ENCODE results near the gene SPTSSA. TPM values are rescaled to one million over a fixed set of nuclear protein-coding genes. Genes with fewer than 3 reads are reported as not detected.
A peak's percentile ranks its signal among the peaks of the same experiment; 100 is the strongest.

The SPTSSA gene
- total RNA-seq, 4 donors from 2014 or later: 18.6 to 31.5 (median 28.1) TPM

DNA sequence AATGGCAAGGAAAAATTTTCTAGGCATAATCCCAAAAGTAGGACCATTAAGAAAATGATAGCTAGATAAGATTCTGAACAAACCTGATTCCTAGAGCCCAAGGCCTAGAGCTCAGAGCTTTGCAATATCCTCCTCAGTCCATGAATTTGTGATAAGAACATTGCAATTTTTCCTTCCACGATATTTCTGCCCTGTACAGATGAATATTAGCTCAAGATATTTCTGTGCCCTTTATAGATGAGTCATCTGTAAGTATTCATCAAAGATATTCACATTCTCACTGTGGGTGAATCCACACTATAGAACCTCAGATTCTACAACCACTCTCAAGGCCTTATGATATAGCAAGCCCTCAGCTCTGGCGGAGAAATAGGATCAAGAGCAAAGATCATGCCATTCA lies 40.0 kb upstream of the SPTSSA start:
- no peak overlapping the region for H3K27ac ChIP-seq
- H3K36me3 ChIP-seq: no peaks in the 10 kb centered on the region
- no peaks in the 10 kb centered on the region for H3K9me3 ChIP-seq
- TF ChIP-seq POLR2A (IDR thresholded peaks at IDR 0.05): no peak
- no peak for TF ChIP-seq POLR2AphosphoS5 (IDR thresholded peaks at IDR 0.05)
- no peak for TF ChIP-seq EP300 (IDR thresholded peaks at IDR 0.05)
- TF ChIP-seq CTCF (IDR thresholded peaks at IDR 0.05): no peak
- no peak for DNase-seq (ENCODE audit: low spot score in 2 of 2)
- no peak overlapping the region for H3K4me3 ChIP-seq
- 77% methylated on average over 2 of the region's 2 CpGs for WGBS
- no peaks in the 10 kb centered on the region for H3K27me3 ChIP-seq
- peaks cover 16% of the 10 kb centered on the region for H3K4me1 ChIP-seq

- WGBS: 88% methylated on average over 5 of the region's 5 CpGs
- H3K4me1 ChIP-seq: peaks cover 26% of the 10 kb centered on the region
- H3K27me3 ChIP-seq: no peaks in the 10 kb centered on the region
- DNase-seq (ENCODE audit: low spot score in 2 of 2): no peak
- TF ChIP-seq POLR2A (IDR thresholded peaks at IDR 0.05) (no peak), EP300 (IDR thresholded peaks at IDR 0.05) (no peak), CTCF (IDR thresholded peaks at IDR 0.05) (no peak)
- H3K9me3 ChIP-seq: no peaks in the 10 kb centered on the region
- no peak overlapping the region for H3K27ac ChIP-seq
- H3K36me3 ChIP-seq: no peaks in the 10 kb centered on the region
- no peak overlapping the region for H3K4me3 ChIP-seq
Observed at GRCh38 chr14:34501004-34501580, 39.1 kb upstream of the SPTSSA start.

- no peak for DNase-seq (ENCODE audit: low spot score in 2 of 2)
Observed at GRCh38 chr14:34498684-34499412, 36.8 kb upstream of the SPTSSA start.

DNA sequence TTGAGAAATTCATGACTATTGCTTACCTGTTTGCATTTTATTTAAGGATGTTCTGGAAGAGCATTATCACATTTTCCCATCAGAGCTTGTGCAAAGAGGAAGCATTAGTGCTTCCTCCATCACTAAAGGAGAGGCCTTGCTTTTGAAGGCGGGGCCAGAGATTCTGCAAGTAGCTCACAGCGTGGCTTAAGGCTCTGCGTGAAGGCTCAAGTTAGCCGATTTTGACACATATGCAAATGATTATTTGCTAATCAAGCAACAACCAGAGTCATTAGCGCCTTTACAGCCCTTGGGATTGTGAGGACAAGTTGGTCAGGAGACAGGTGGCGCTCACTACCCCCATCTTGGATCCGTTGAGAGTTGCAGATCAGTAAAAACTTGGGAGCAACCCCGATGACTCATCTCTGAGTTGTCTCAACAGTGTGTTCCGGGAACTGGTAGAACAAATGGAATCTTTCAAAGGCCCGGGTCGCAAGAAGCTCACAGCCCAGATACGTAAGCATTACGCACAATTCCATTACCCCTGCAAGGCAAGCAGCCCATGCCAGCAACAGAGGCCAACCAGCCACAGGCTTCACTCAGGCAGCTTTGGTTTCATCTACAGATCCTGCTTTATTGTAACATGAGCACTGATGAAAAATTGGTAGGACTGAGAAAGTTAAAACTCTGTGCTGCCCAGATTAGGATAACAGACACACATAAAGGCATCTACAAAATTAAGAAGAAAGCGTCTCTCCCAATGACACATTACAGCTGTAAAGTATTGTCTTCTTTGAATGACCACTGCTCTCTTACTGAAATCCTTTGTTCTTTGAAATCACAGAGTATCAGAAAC lies 34.9 kb upstream of the SPTSSA start:
- peak; percentile 87 to 91 for DNase-seq (ENCODE audit: low spot score in 2 of 2)
- 20% methylated on average over 14 of the region's 14 CpGs for WGBS
- peak in 2 of 3 donors; percentile 77 to 81 for TF ChIP-seq POLR2AphosphoS5 (IDR thresholded peaks at IDR 0.05)
- TF ChIP-seq POLR2A (IDR thresholded peaks at IDR 0.05): no peak
- TF ChIP-seq CTCF (IDR thresholded peaks at IDR 0.05): peak in 1 of 2 donors; percentile 9
- peak; percentile 79 for TF ChIP-seq EP300 (IDR thresholded peaks at IDR 0.05)
- H3K27ac ChIP-seq: peak overlapping the region; percentile 93
- H3K9me3 ChIP-seq: no peaks in the 10 kb centered on the region
- no peak overlapping the region for H3K4me3 ChIP-seq
- H3K27me3 ChIP-seq: no peaks in the 10 kb centered on the region
- H3K36me3 ChIP-seq: no peaks in the 10 kb centered on the region
- peaks cover 27% of the 10 kb centered on the region for H3K4me1 ChIP-seq

More at GRCh38 chr14:34498684-34499412, 36.8 kb upstream of the SPTSSA start:
- H3K4me3 ChIP-seq: no peak overlapping the region
- H3K27me3 ChIP-seq: no peaks in the 10 kb centered on the region
- WGBS: 87% methylated on average over 6 of the region's 6 CpGs
- H3K9me3 ChIP-seq: no peaks in the 10 kb centered on the region
- H3K4me1 ChIP-seq: peaks cover 27% of the 10 kb centered on the region
- no peaks in the 10 kb centered on the region for H3K36me3 ChIP-seq
- TF ChIP-seq POLR2A (IDR thresholded peaks at IDR 0.05) (no peak), CTCF (IDR thresholded peaks at IDR 0.05) (peak; percentile 23 to 55), POLR2AphosphoS5 (IDR thresholded peaks at IDR 0.05) (no peak)
- no peak overlapping the region for H3K27ac ChIP-seq

All from suprapubic skin (tissue), 4 donors.